Smooth muscle cell (in vitro differentiated cells): Measurements from ENCODE around the gene IL6R. TPM values are rescaled to one million over a fixed set of nuclear protein-coding genes. Genes with fewer than 3 reads are reported as not detected.

Source experiments
- DNase-seq: peaks from one replicate; lab custom pipeline; 2025; ENCODE audit not compliant: unreplicated experiment; lab: John Stamatoyannopoulos, UW
- H2AFZ ChIP-seq: fragments of 200-600 bp; sonication (generic); 2 replicates; pipeline ENCODE4 v1.6.0; 2016; ENCODE audit warnings: antibody characterized with exemption, low read depth, mild to moderate bottlenecking
- H3F3A ChIP-seq: fragments of 200-600 bp; sonication (generic); 2 replicates; pipeline ENCODE4 v1.6.0; 2017; ENCODE audit warnings: antibody characterized with exemption, low read depth
- H3K27ac ChIP-seq: fragments of 200-600 bp; sonication (generic); 2 replicates; pipeline ENCODE4 v1.5.1; 2016; ENCODE audit warnings: low read depth, mild to moderate bottlenecking
- H3K27me3 ChIP-seq: fragments of 200-600 bp; sonication (generic); 2 replicates; pipeline ENCODE4 v1.6.1; 2016; ENCODE audit warnings: low read depth, mild to moderate bottlenecking
- H3K36me3 ChIP-seq: fragments of 200-600 bp; sonication (generic); 2 replicates; pipeline ENCODE4 v1.5.1; 2016; ENCODE audit warnings: low read depth
- H3K4me1 ChIP-seq: fragments of 200-600 bp; sonication (generic); 2 replicates; pipeline ENCODE4 v1.5.1; 2016; ENCODE audit warnings: low read depth
- H3K4me2 ChIP-seq: fragments of 200-600 bp; sonication (generic); 2 replicates; pipeline ENCODE4 v1.6.0; 2016; ENCODE audit warnings: mild to moderate bottlenecking
- H3K4me3 ChIP-seq: fragments of 200-600 bp; sonication (generic); 2 replicates; pipeline ENCODE4 v1.5.1; 2016; ENCODE audit warnings: mild to moderate bottlenecking
- H3K79me2 ChIP-seq: fragments of 200-600 bp; sonication (generic); 2 replicates; pipeline ENCODE4 v1.6.0; 2016; ENCODE audit warnings: low read depth, mild to moderate bottlenecking
- H3K9ac ChIP-seq: fragments of 200-600 bp; sonication (generic); 2 replicates; pipeline ENCODE4 v1.6.0; 2016; ENCODE audit warnings: low read depth
- H3K9me3 ChIP-seq: fragments of 200-600 bp; sonication (generic); replicated peaks from 2 replicates; pipeline ENCODE4 v1.5.1; 2016; ENCODE audit warnings: low read depth
- H4K20me1 ChIP-seq: fragments of 200-600 bp; sonication (generic); 2 replicates; pipeline ENCODE4 v1.6.0; 2016; ENCODE audit warnings: low read depth
- WGBS: methylation state at CpG from one replicate; pipeline ENCODE4 v1.1.7; 2016; ENCODE audit warnings: low lambda C conversion rate; 5-methylcytosine and 5-hydroxymethylcytosine counted together
- polyA plus RNA-seq: library from polyadenylated mRNA; unstranded; fragments of >200 nt; fragmentation: Nextera tagmentation; extraction: Ambion mirVana; gene quantifications from 2 replicates; pipeline ENCODE4 v1.2.1, GENCODE V29; 2016
- total RNA-seq: library from RNA; depleted of rRNA; stranded (reverse); fragments of >200 nt; gene quantifications from 2 replicates; pipeline ENCODE4 v1.2.3, GENCODE V29; 2014
- TF ChIP-seq, protein P1 (sequence below): fragments of 200-600 bp; sonication (generic); IDR thresholded peaks from 2 replicates; pipeline ENCODE4 v1.5.1; 2017; ENCODE audit warnings: borderline replicate concordance, mild to moderate bottlenecking, antibody characterized with exemption; ENCODE audit not compliant: insufficient read depth, poor library complexity, severe bottlenecking

The IL6R gene
- total and polyA plus RNA-seq, 2 experiments from 2014 or later: 1.8 to 1.9 TPM

DNA sequence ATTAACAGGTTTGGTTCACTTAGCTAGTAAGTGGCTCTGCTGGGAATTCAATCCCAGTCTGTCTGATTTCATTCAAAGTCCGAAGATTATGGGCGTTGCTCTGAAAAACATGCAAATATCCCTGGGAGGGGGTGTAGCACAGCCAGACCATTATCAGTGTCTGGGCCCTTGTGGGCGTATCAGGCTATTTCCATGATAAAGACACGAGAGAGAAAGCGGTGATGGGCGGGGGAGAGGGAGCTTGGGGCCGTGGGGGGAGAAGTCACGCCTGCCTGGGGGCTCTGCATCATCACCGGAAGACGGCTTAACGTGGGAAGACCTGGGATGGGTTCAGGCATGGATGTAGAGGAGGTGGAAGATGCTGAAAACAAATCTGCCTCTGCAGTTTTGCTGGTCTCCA is 25.8 kb downstream of the IL6R start:
- Histone ChIP-seq H3K4me2 (peak overlapping the region; percentile 53), H3K27ac (peak overlapping the region; percentile 84), H4K20me1 (no peaks in the 10 kb centered on the region), H3K4me1 (peaks cover 8% of the 10 kb centered on the region), H3K27me3 (no peaks in the 10 kb centered on the region), H3F3A (peaks cover 11% of the 10 kb centered on the region), H3K9me3 (no peaks in the 10 kb centered on the region), H3K9ac (peak overlapping the region; percentile 27), H3K4me3 (no peak overlapping the region), H2AFZ (no peak overlapping the region), H3K36me3 (no peaks in the 10 kb centered on the region), H3K79me2 (no peaks in the 10 kb centered on the region)
- DNase-seq: no peak
- TF ChIP-seq, protein P1, sequence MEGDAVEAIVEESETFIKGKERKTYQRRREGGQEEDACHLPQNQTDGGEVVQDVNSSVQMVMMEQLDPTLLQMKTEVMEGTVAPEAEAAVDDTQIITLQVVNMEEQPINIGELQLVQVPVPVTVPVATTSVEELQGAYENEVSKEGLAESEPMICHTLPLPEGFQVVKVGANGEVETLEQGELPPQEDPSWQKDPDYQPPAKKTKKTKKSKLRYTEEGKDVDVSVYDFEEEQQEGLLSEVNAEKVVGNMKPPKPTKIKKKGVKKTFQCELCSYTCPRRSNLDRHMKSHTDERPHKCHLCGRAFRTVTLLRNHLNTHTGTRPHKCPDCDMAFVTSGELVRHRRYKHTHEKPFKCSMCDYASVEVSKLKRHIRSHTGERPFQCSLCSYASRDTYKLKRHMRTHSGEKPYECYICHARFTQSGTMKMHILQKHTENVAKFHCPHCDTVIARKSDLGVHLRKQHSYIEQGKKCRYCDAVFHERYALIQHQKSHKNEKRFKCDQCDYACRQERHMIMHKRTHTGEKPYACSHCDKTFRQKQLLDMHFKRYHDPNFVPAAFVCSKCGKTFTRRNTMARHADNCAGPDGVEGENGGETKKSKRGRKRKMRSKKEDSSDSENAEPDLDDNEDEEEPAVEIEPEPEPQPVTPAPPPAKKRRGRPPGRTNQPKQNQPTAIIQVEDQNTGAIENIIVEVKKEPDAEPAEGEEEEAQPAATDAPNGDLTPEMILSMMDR: no peak
- WGBS: 8% methylated on average over 11 of the region's 11 CpGs

DNA sequence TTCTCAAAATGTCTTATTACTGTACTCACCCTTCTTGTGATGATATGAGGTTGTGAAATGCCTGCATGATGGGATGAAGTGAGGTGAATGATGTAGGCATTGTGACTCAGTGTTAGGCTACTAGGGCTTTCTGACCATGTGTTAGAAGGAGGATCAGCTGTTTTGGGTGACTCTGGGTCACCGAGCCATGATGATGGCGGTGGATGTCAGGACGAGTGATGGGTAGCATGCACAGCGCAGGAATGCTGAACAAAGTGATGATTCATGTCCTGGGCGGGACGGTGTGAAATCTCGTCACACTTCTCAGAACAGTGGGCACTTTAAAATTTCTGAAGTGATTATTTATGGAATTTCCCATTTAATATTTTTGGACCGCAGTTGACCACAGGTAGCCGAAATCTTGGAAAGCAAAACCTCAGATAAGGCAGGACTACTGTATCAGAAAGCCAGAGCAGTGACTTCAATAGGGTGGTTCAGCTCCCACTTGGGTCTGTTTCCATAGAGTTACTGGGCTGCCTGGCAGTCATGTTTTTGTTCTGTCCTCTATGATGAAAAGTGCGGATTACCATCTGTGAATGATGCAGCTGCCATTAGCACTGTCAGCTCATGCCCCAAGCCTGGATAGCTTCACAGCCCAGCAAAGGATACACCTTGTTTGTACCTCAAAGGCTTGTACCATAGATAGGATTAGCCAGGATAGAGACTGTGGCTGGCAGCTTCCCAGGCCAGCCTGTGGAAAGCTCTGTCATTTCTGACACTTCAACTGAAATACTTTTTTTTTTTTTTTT is 26.6 kb downstream of the IL6R start:
- H3K4me1 ChIP-seq: peaks cover 8% of the 10 kb centered on the region
- H3K79me2 ChIP-seq: no peaks in the 10 kb centered on the region
- peak overlapping the region; percentile 84 for H3K27ac ChIP-seq
- H3K4me3 ChIP-seq: no peak overlapping the region
- peaks cover 11% of the 10 kb centered on the region for H3F3A ChIP-seq
- no peaks in the 10 kb centered on the region for H4K20me1 ChIP-seq
- peak overlapping the region; percentile 26 for H3K9ac ChIP-seq
- no peak overlapping the region for H2AFZ ChIP-seq
- H3K4me2 ChIP-seq: no peak overlapping the region
- no peaks in the 10 kb centered on the region for H3K27me3 ChIP-seq
- H3K36me3 ChIP-seq: no peaks in the 10 kb centered on the region
- 9% methylated on average over 10 of the region's 10 CpGs for WGBS
- no peak for DNase-seq
- TF ChIP-seq, protein P1: no peak
- no peaks in the 10 kb centered on the region for H3K9me3 ChIP-seq

DNA sequence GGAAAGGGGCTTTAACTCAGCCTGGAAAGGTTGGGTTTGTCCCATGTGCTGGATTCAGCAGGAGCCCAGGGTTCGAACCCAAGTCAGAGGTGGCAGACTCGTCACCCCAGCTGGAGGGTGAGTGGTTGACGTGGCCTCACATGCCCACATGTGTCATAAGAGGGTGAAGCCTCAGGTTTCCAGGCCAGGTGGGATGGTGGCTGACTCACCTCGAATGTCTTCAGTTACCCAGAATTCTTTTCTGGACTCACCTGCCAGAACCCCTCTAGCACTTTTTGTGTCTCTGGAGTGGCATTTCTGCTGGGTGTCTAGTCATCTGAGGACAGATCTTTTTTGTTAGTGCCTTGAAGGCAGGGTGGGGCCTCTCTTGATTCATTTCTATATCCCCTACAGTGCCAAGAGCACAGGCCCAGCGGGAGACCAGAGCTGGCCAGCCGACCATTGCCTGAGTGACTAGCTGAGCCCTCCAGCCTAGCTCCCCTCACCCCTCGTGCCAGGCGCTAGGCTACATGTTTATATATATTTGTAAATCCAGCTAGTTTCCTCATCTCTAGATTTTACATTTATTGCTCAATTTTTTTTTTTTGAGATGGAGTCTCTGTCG is 28.1 kb downstream of the IL6R start:
- H3K4me1 ChIP-seq: peaks cover 8% of the 10 kb centered on the region
- no peaks in the 10 kb centered on the region for H4K20me1 ChIP-seq
- no peak for DNase-seq
- no peak overlapping the region for H3K4me2 ChIP-seq
- H3K36me3 ChIP-seq: no peaks in the 10 kb centered on the region
- peak overlapping the region; percentile 42 for H3K9ac ChIP-seq
- no peaks in the 10 kb centered on the region for H3K79me2 ChIP-seq
- no peak overlapping the region for H2AFZ ChIP-seq
- TF ChIP-seq, protein P1: no peak
- H3K9me3 ChIP-seq: no peaks in the 10 kb centered on the region
- no peaks in the 10 kb centered on the region for H3K27me3 ChIP-seq
- H3K27ac ChIP-seq: peak overlapping the region; percentile 84
- H3K4me3 ChIP-seq: no peak overlapping the region
- 57% methylated on average over 9 of the region's 9 CpGs for WGBS
- peaks cover 14% of the 10 kb centered on the region for H3F3A ChIP-seq
